AG09309 (cell line): Measurements from ENCODE around the gene C1QTNF9B.
"Not testable (repeated sequence)": the region's sequence is repeated elsewhere in the genome, so short reads cannot be mapped to it uniquely, and the experiment has no call there.

Experiments used
- DNase-seq: peaks from one replicate; pipeline ENCODE4 v3.0.0-alpha.2; 2010; ENCODE audit warnings: low read depth
- H3K4me3 ChIP-seq: 2 replicates; pipeline ENCODE4 v1.5.1; 2011; ENCODE audit warnings: mild to moderate bottlenecking, low read depth, low read length, moderate library complexity; ENCODE audit not compliant: control insufficient read depth
- TF ChIP-seq, protein P1 (sequence below): IDR thresholded peaks from 2 replicates; pipeline ENCODE4 v1.5.1; 2011; ENCODE audit warnings: mild to moderate bottlenecking, low read depth, low read length, inconsistent platforms; ENCODE audit not compliant: insufficient read depth, control insufficient read depth; ENCODE audit errors: missing control alignments

Gene C1QTNF9B

GRCh38 chr13:23897452-23897919, at the start of gene C1QTNF9B:
TSS of gene C1QTNF9B (minus strand) at chr13:23897502.
- DNase-seq = not testable (repeated sequence)

GRCh38 chr13:23946900-23947299, 49.6 kb upstream of the C1QTNF9B start:
- DNase-seq = no peak
- no peak overlapping the region for H3K4me3 ChIP-seq
- TF ChIP-seq, protein P1, sequence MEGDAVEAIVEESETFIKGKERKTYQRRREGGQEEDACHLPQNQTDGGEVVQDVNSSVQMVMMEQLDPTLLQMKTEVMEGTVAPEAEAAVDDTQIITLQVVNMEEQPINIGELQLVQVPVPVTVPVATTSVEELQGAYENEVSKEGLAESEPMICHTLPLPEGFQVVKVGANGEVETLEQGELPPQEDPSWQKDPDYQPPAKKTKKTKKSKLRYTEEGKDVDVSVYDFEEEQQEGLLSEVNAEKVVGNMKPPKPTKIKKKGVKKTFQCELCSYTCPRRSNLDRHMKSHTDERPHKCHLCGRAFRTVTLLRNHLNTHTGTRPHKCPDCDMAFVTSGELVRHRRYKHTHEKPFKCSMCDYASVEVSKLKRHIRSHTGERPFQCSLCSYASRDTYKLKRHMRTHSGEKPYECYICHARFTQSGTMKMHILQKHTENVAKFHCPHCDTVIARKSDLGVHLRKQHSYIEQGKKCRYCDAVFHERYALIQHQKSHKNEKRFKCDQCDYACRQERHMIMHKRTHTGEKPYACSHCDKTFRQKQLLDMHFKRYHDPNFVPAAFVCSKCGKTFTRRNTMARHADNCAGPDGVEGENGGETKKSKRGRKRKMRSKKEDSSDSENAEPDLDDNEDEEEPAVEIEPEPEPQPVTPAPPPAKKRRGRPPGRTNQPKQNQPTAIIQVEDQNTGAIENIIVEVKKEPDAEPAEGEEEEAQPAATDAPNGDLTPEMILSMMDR = no peak

More at GRCh38 chr13:23897452-23897919, at the start of gene C1QTNF9B:
- H3K4me3 ChIP-seq = not testable (repeated sequence)

- no peak overlapping the region for H3K4me3 ChIP-seq
- TF ChIP-seq, protein P1 = no peak
- DNase-seq = no peak
Observed at GRCh38 chr13:23946067-23946466, 48.8 kb upstream of the C1QTNF9B start.

DNA sequence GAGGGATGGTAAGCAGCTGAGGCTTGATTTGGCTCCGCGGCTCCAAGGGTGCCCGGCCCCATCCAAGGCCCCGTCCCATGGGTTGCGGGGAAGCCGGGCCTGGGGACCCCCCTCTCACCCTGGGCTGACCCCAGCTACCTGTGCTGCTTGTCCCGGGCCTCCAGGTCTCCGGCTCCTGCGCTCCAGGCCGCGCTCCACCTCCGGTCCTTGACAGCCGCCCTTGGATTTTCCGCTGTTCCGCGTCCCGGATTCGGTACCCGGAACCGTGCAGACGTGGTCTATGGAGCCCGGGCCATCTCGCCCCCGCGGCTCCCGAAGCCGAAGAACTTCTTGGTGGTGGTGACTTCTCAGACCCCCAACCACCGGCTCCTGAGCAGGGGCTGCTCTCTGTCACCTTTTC, 48.3 kb upstream of the C1QTNF9B start:
- no peak for DNase-seq
- TF ChIP-seq, protein P1 = no peak
- H3K4me3 ChIP-seq = no peak overlapping the region

GRCh38 chr13:23941211-23941610, 43.9 kb upstream of the C1QTNF9B start:
- DNase-seq = no peak
- H3K4me3 ChIP-seq = no peak overlapping the region
- TF ChIP-seq, protein P1 = no peak

DNA sequence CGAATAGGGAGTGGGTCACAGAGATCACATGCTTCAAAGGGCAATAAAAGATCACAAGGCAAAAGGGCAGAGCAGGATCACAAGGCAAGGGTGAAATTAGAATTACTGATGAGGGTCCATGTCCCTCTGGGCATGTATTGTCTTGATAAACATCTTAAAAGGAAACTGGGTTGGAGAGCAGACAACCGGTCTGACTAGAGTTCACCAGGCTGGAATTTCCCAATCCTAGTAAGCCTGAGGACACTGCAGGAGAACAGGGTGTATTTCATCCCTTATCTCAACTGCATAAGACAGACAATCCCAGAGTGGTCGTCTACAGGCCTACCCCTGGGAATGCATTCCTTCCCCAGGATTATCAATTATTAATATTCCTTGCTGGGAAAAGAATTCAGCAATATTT, 42.4 kb upstream of the C1QTNF9B start:
- DNase-seq, H3K4me3 ChIP-seq: not testable (repeated sequence)

- no peak overlapping the region for H3K4me3 ChIP-seq
- TF ChIP-seq, protein P1 = no peak
- peak; percentile 7 for DNase-seq
Observed at GRCh38 chr13:23934520-23934919, 37.2 kb upstream of the C1QTNF9B start.

DNA sequence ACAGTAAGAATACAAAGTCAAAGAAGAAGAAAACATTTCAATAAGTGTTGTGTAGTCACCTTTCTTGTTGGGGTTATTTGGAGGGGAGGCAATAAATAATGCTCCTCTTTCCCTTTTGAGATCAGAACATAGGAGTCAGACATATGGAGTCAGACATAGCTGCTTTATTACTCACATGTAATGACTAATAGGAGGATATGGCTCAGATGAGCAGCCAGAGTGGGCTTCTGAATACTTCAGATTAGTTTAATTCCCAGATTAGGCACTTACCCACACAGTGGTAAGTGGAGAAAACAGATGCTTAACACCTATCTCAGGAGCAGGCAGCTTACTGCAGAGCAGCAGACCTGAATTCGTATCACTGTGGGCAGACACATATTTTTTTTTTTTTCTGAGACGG, 31.7 kb upstream of the C1QTNF9B start:
- peak; percentile 13 for DNase-seq
- no peak overlapping the region for H3K4me3 ChIP-seq
- TF ChIP-seq, protein P1 = no peak
